ENCODE measurements around the gene GTPBP1. TPM values are rescaled to one million over a fixed set of nuclear protein-coding genes. Genes with fewer than 3 reads are reported as not detected.

GTPBP1 gene
- total and polyA plus RNA-seq, 2 of the 4 experiments (the other 2 are of a cell fraction): 12.4 to 29.5 TPM

GRCh38 chr22:38700270-38700788 lies 5.4 kb upstream of the GTPBP1 start:
- in situ Hi-C loops (cut with MboI; ENCODE audit: low sequenced_read_pairs): no loop called here
- Histone ChIP-seq H3K4ac (ENCODE audit: low read depth, low read length) (peak overlapping the region; percentile 92), H3K9me3 (ENCODE audit: control insufficient read depth, insufficient read depth, low read length) (no peaks in the 10 kb centered on the region), H2BK5ac (ENCODE audit: low read depth, low read length, poor library complexity, severe bottlenecking) (peak overlapping the region; percentile 88), H3K9me1 (ENCODE audit: insufficient read depth, low read length) (peaks cover 22% of the 10 kb centered on the region), H4K8ac (ENCODE audit: low read depth in 2 of 2, low read length in 2 of 2) (peak overlapping the region; percentile 92 to 96), H3K56ac (ENCODE audit: extremely low read depth, insufficient read depth, low read length) (peak overlapping the region; percentile 93), H3K27me3 (ENCODE audit: control insufficient read depth, insufficient read depth, low read length) (no peaks in the 10 kb centered on the region), H2BK15ac (ENCODE audit: low read depth, low read length) (no peak overlapping the region; the same call in 2 of the 3 replicates), H2BK20ac (ENCODE audit: low read depth, low read length) (0 out of 2 replicates have a peak overlapping the region, but pooled peaks have one; percentile 27), H3K23ac (ENCODE audit: low read depth, low read length) (peak overlapping the region; percentile 80), H3K4me1 (ENCODE audit: control insufficient read depth, insufficient read depth, low read length) (peaks cover 13% of the 10 kb centered on the region), H2BK120ac (ENCODE audit: low read depth, low read length) (peak overlapping the region; percentile 42), H4K91ac (ENCODE audit: insufficient read depth, low read depth, low read length) (peak overlapping the region; percentile 95), H2AK9ac (replicated peaks; ENCODE audit: low read depth, low read length, poor library complexity) (peak overlapping the region; percentile 98), H2AK5ac (ENCODE audit: low read depth, low read length) (peak overlapping the region; percentile 100), H3K27ac (ENCODE audit: insufficient read depth, low read length) (peak overlapping the region; percentile 97), H2AFZ (replicated peaks; ENCODE audit: low read length, poor library complexity) (peak overlapping the region; percentile 98), H3K9ac (ENCODE audit: low read depth, low read length) (peak overlapping the region; percentile 99), H4K5ac (ENCODE audit: low read depth, low read length) (peak overlapping the region; percentile 71), H3K4me3 (ENCODE audit: insufficient read depth, low read depth, low read length) (peak overlapping the region; percentile 96), H3K79me1 (ENCODE audit: low read depth in 1 of 2, low read length in 2 of 2) (peaks cover 18 to 47% of the 10 kb centered on the region in 2 experiments), H3K18ac (ENCODE audit: low read depth, low read length) (peak overlapping the region; percentile 84), H3K14ac (replicated peaks; ENCODE audit: low read depth, low read length) (peak overlapping the region; percentile 92), H4K20me1 (ENCODE audit: insufficient read depth, low read length) (peaks cover 13% of the 10 kb centered on the region; the same call in 1 of the 2 replicates), H3K4me2 (ENCODE audit: low read depth, low read length) (peak overlapping the region; percentile 100), H3K36me3 (ENCODE audit: control insufficient read depth, insufficient read depth, low read length) (peaks cover 2% of the 10 kb centered on the region; the same call in 1 of the 2 replicates)
- intact Hi-C loops (cut with micrococcal nuclease): loop anchor here (10.0 kb wide), 1 partner anchor 646 kb away; the partner anchor contains the start of gene PICK1
- dilution Hi-C loops (cut with HindIII; ENCODE audit: low sequenced_read_pairs, unreplicated experiment): no loop called here
- TF ChIP-seq SMC3 (IDR thresholded peaks at IDR 0.05; ENCODE audit: low read depth, low read length): no peak
- TF ChIP-seq POLR2A (IDR thresholded peaks at IDR 0.05; ENCODE audit: low read depth, low read length): no peak
- TF ChIP-seq FOS (IDR thresholded peaks at IDR 0.05; ENCODE audit: low read depth, low read length): no peak
- TF ChIP-seq CHD1 (IDR thresholded peaks at IDR 0.05; ENCODE audit: low read depth, low read length): peak; percentile 55; the same call in 1 of the 2 replicates
- no peak for TF ChIP-seq RCOR1 (IDR thresholded peaks at IDR 0.05; ENCODE audit: insufficient replicate concordance, low read length)
- no peak for TF ChIP-seq MAZ (IDR thresholded peaks at IDR 0.05; ENCODE audit: borderline replicate concordance, low read depth, low read length)
- no peak for TF ChIP-seq RAD21 (IDR thresholded peaks at IDR 0.05; ENCODE audit: low read length)
- no peak for TF ChIP-seq NFE2L2 (IDR thresholded peaks at IDR 0.05; ENCODE audit: low read depth, low read length)
- ChIA-PET CTCF (interaction anchor here (0.9 to 1.1 kb wide), 2 partner anchors 18 to 648 kb away, joined by 3 read pairs; partner anchors contain the start of gene TOMM22), POLR2A (ENCODE audit: unreplicated experiment) (interaction anchor here (0.6 kb wide), 1 partner anchor 506 kb away, joined by 5 read pairs; no protein-coding TSS in a partner anchor)
- WGBS, 2 experiments (ENCODE audit: extremely low coverage in 2 of 2, insufficient read length in 1 of 2): 0% methylated on average over 17 of the region's 57 CpGs; no CpG with 5 or more reads in 1 of the 2 experiments
- BruUV-seq (replicated peaks): no TSS peak
- ATAC-seq (ENCODE audit: low read depth) (peak; percentile 33), DNase-seq (no peak)

All from IMR-90 (cell line).